ENCODE data around the gene KIF3C.

DNA sequence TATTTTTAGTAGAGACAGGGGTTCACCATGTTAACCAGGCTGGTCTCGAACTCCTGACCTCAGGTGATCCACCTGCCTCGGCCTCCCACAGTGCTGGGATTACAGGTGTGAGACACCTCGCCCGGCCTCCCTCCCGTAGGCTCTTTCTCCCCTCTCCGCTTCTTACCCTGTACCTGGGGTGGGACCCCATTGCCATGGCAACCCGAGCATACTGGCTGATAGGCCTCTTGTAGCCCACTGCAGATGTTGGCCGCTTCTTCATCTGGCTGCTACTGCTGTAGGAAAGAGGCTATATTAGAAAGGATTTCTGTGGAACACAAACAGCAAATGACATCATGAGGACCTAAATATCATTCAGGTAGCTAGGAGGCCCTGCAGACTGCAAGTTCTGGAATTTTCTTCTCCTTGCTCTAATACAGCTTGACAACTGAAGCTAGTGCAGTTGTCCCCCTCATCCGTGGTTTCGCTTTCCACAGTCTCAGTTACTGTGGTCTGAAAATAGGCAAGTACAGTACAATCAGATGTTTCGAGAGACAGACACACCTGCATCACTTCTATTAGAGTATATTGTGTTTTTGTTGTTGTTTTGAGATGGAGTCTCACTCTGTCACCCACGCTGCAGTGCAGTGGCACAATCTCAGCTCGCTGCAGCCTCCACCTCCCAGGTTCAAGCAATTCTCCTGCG, 52.4 kb downstream of the KIF3C start:
- TF ChIP-seq CTCF (conservative IDR thresholded peaks at IDR 0.05 in 1 of 2, IDR thresholded peaks at IDR 0.05 in 1 of 2; ENCODE audit: extremely low read depth in 1 of 2, insufficient read depth in 1 of 2, low read depth in 1 of 2, low read length in 2 of 2), result no peak
- no peak for TF ChIP-seq EZH2 (IDR thresholded peaks at IDR 0.05; ENCODE audit: borderline replicate concordance, low read length)
